Tibial artery (tissue), 4 donors: ENCODE measurements around the gene NR2F1-AS1.

Experiments used
- DNase-seq, 2 donors: peaks; one replicate each; pipeline ENCODE4 v3.0.0-alpha.2; 2019
- H3K27ac ChIP-seq, 2 donors: fragments of 200-600 bp; sonication (generic) in 1 of 2; 1 replicate in 1 of 2; 2 replicates in 1 of 2; pipeline ENCODE4 v1.5.1; 2018 to 2019; ENCODE audit warnings: mild to moderate bottlenecking in 1 of 2
- H3K27me3 ChIP-seq, 2 donors: fragments of 200-600 bp; sonication (generic) in 1 of 2; one replicate each; pipeline versions ENCODE4 v1.5.1 to v1.6.0; 2016 to 2019
- H3K36me3 ChIP-seq, 3 donors: fragments of 200-600 bp; sonication (generic) in 2 of 3; one replicate each; pipeline ENCODE4 v1.5.1; 2016 to 2019; ENCODE audit warnings: mild to moderate bottlenecking in 2 of 3
- H3K4me1 ChIP-seq, 4 donors: fragments of 200-600 bp; sonication (generic) in 2 of 4; 1 replicate in 3 of 4; 2 replicates in 1 of 4; pipeline ENCODE4 v1.5.1; 2016 to 2019
- H3K4me3 ChIP-seq, 2 donors: fragments of 200-600 bp; sonication (generic) in 1 of 2; 1 replicate in 1 of 2; 2 replicates in 1 of 2; pipeline ENCODE4 v1.5.1; 2018 to 2019; ENCODE audit warnings: mild to moderate bottlenecking in 2 of 2
- H3K9me3 ChIP-seq, 3 donors: fragments of 200-600 bp; sonication (generic) in 1 of 3; one replicate each; pipeline ENCODE4 v1.5.1; 2016 to 2019
- intact Hi-C: fragments of 100-400 bp; cut with DNase I; formaldehyde crosslinking; loops from one replicate; pipeline ENCODE4 v1.15.0; 2023; ENCODE audit warnings: low total_unique reads
- TF ChIP-seq, protein P1 (sequence below), 2 experiments: fragments of 200-600 bp in 1 of 2; fragments of 450-650 bp in 1 of 2; IDR thresholded peaks; one replicate each; pipeline ENCODE4 v1.5.1; 2017 to 2019; ENCODE audit warnings: antibody characterized with exemption in 2 of 2, mild to moderate bottlenecking in 1 of 2, moderate library complexity in 1 of 2

NR2F1-AS1 gene

GRCh38 chr5:93577854-93578812 lies 2.9 kb downstream of the NR2F1-AS1 start:
- peaks cover 0 to 29% (median 21%) of the 10 kb centered on the region in 4 donors for H3K4me1 ChIP-seq
- H3K4me3 ChIP-seq, result peak overlapping the region in 1 of 2 donors; percentile 58
- H3K9me3 ChIP-seq, result no peaks in the 10 kb centered on the region
- H3K27ac ChIP-seq, result no peak overlapping the region
- intact Hi-C loops, result loop anchor here (5.0 kb wide), 1 partner anchor 34 kb away; no protein-coding TSS in a partner anchor
- TF ChIP-seq, protein P1, sequence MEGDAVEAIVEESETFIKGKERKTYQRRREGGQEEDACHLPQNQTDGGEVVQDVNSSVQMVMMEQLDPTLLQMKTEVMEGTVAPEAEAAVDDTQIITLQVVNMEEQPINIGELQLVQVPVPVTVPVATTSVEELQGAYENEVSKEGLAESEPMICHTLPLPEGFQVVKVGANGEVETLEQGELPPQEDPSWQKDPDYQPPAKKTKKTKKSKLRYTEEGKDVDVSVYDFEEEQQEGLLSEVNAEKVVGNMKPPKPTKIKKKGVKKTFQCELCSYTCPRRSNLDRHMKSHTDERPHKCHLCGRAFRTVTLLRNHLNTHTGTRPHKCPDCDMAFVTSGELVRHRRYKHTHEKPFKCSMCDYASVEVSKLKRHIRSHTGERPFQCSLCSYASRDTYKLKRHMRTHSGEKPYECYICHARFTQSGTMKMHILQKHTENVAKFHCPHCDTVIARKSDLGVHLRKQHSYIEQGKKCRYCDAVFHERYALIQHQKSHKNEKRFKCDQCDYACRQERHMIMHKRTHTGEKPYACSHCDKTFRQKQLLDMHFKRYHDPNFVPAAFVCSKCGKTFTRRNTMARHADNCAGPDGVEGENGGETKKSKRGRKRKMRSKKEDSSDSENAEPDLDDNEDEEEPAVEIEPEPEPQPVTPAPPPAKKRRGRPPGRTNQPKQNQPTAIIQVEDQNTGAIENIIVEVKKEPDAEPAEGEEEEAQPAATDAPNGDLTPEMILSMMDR (IDR thresholded peaks at IDR 0.05), result no peak
- no peak for DNase-seq
- H3K27me3 ChIP-seq, result peaks cover 0 to 12% of the 10 kb centered on the region in 2 donors
- no peaks in the 10 kb centered on the region for H3K36me3 ChIP-seq

- no peaks in the 10 kb centered on the region for H3K36me3 ChIP-seq
- no peak for DNase-seq
- intact Hi-C loops, result loop anchor here (5.0 kb wide), 1 partner anchor 35 kb away; no protein-coding TSS in a partner anchor
- no peak overlapping the region for H3K4me3 ChIP-seq
- H3K27ac ChIP-seq, result no peak overlapping the region
- TF ChIP-seq, protein P1 (IDR thresholded peaks at IDR 0.05), result no peak
- no peaks in the 10 kb centered on the region for H3K9me3 ChIP-seq
- peaks cover 0 to 34% (median 16%) of the 10 kb centered on the region in 4 donors for H3K4me1 ChIP-seq
- peaks cover 0 to 21% of the 10 kb centered on the region in 2 donors for H3K27me3 ChIP-seq
Measured at GRCh38 chr5:93576994-93577853, 3.8 kb downstream of the NR2F1-AS1 start.

GRCh38 chr5:93575461-93576414 lies 5.3 kb downstream of the NR2F1-AS1 start:
- H3K4me3 ChIP-seq, result no peak overlapping the region
- DNase-seq, result no peak
- H3K4me1 ChIP-seq, result peaks cover 0 to 39% (median 14%) of the 10 kb centered on the region in 4 donors
- H3K27me3 ChIP-seq, result peaks cover 0 to 36% of the 10 kb centered on the region in 2 donors
- intact Hi-C loops, result loop anchor here (5.0 kb wide), 1 partner anchor 37 kb away; no protein-coding TSS in a partner anchor
- H3K9me3 ChIP-seq, result peaks cover 0 to 2% (median 0%) of the 10 kb centered on the region in 3 donors
- TF ChIP-seq, protein P1 (IDR thresholded peaks at IDR 0.05), result no peak
- H3K27ac ChIP-seq, result no peak overlapping the region
- H3K36me3 ChIP-seq, result no peaks in the 10 kb centered on the region

DNA sequence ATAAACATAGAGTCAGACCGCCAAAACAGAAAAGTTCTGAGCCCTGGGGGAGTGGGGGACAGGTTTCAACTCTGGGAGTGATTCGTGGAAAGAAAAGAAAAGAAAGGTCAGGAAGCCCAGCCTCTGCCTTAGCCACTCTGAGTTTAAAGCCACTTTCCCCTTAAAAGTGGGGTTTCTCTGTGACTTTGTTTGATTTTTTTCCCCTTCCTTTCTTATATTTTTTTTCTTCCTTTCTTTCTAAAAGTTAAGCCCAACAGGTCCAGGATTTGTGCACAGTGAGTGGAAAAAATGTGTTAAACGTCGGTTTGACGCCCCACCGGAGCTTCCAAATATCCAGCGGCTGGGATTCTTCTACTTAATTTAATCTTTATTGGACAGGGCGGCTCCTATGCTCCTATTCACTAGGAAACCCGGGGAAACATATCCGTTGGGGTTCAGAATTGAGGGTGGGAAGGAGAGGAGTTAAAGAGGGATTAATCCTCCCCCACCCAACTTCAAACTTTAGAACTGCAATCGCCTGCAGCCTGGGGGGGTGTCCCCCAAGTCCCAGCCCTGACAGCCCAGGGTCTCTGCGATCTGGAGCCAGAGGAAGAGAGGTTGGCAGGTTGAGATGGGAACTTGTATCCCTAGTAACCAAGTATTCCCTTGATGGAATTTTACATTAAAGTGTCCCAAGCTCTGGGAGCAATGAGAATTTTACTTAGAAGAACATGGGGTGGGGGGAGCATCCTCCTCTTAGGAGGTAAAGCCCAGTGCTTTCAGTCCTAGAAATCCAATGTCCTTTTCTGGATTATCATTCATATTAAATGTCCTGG lies 6.3 kb downstream of the NR2F1-AS1 start:
- peaks cover 0 to 43% of the 10 kb centered on the region in 2 donors for H3K27me3 ChIP-seq
- TF ChIP-seq, protein P1 (IDR thresholded peaks at IDR 0.05), result no peak
- no peak for DNase-seq
- no peak overlapping the region for H3K27ac ChIP-seq
- intact Hi-C loops, result loop anchor here (5.0 kb wide), 1 partner anchor 38 kb away; no protein-coding TSS in a partner anchor
- no peaks in the 10 kb centered on the region for H3K36me3 ChIP-seq
- peaks cover 0 to 4% (median 0%) of the 10 kb centered on the region in 3 donors for H3K9me3 ChIP-seq
- H3K4me1 ChIP-seq, result peaks cover 0 to 31% (median 12%) of the 10 kb centered on the region in 4 donors
- H3K4me3 ChIP-seq, result no peak overlapping the region
